Endothelial cell of umbilical vein (primary cell): ENCODE data around the gene FAM53B.

Source experiments
- CTCF ChIP-seq, 2 donors: IDR thresholded peaks; 1 replicate in 1 of 2; 2 replicates in 1 of 2; pipeline ENCODE4 v1.5.1; 2011; ENCODE audit warnings: low read length in 2 of 2, mild to moderate bottlenecking in 2 of 2, moderate library complexity in 2 of 2, control low read depth in 1 of 2, inconsistent platforms in 1 of 2, low read depth in 1 of 2; ENCODE audit not compliant: insufficient read depth in 1 of 2; ENCODE audit errors: extremely low read depth in 1 of 2
- EZH2 ChIP-seq: IDR thresholded peaks from 2 replicates; pipeline ENCODE4 v1.6.1; 2012; ENCODE audit warnings: borderline replicate concordance, low read depth, mild to moderate bottlenecking, moderate library complexity, low read length, inconsistent platforms; ENCODE audit not compliant: severe bottlenecking
- GATA2 ChIP-seq: IDR thresholded peaks from 2 replicates; pipeline ENCODE4 v1.7.0; 2011; ENCODE audit warnings: low read depth, mild to moderate bottlenecking, moderate library complexity, mixed read lengths, low read length; ENCODE audit not compliant: insufficient read length, insufficient read depth
- JUN ChIP-seq: IDR thresholded peaks from 2 replicates; pipeline ENCODE4 v1.6.1; 2011; ENCODE audit warnings: borderline replicate concordance, low read depth; ENCODE audit not compliant: insufficient read length, insufficient read depth
- MAX ChIP-seq: IDR thresholded peaks from 2 replicates; pipeline ENCODE4 v1.6.1; 2011; ENCODE audit not compliant: insufficient read depth, insufficient read length
- MYC ChIP-seq: IDR thresholded peaks from one replicate; pipeline ENCODE4 v1.6.1; 2011; ENCODE audit warnings: mild to moderate bottlenecking, low read depth, low read length
- POLR2A ChIP-seq: IDR thresholded peaks from 2 replicates; pipeline ENCODE4 v1.6.1; 2012; ENCODE audit warnings: low read depth, mild to moderate bottlenecking, control low read depth, low read length
- POLR2AphosphoS5 ChIP-seq: IDR thresholded peaks from 2 replicates; pipeline ENCODE4 v1.6.1; 2012; ENCODE audit warnings: low read depth, mild to moderate bottlenecking, control low read depth, low read length, moderate library complexity; ENCODE audit not compliant: insufficient read depth

GRCh38 chr10:124670849-124671248 is 73.3 kb downstream of the FAM53B start:
- no peak for TF ChIP-seq CTCF (IDR thresholded peaks at IDR 0.05; ENCODE audit: extremely low read depth in 1 of 2, insufficient read depth in 1 of 2, low read depth in 1 of 2, low read length in 2 of 2)
- TF ChIP-seq EZH2 = no peak
- TF ChIP-seq POLR2A = no peak
- TF ChIP-seq POLR2AphosphoS5 = no peak
- no peak for TF ChIP-seq GATA2
- no peak for TF ChIP-seq MYC
- TF ChIP-seq MAX = no peak
- TF ChIP-seq JUN = no peak
